ENCODE measurements around the gene FBXW7. TPM values are rescaled to one million over a fixed set of nuclear protein-coding genes. Genes with fewer than 3 reads are reported as not detected.

Gene FBXW7
- total RNA-seq, 1 donor from 2014 or later, result 21.0 TPM

- peaks cover 11% of the 10 kb centered on the region for H3K4me1 Mint-ChIP-seq (ENCODE audit: unreplicated experiment)
- no peaks in the 10 kb centered on the region for H3K27me3 Mint-ChIP-seq (ENCODE audit: unreplicated experiment)
- TF ChIP-seq CTCF (IDR thresholded peaks at IDR 0.05), result no peak
These were observed 155.0 kb downstream of the FBXW7 start for GRCh38 chr4:152380919-152381318.

GRCh38 chr4:152380185-152380584, 155.7 kb downstream of the FBXW7 start:
- Mint-ChIP-seq H3K27me3 (ENCODE audit: unreplicated experiment) (no peaks in the 10 kb centered on the region), H3K4me3 (ENCODE audit: unreplicated experiment) (no peak overlapping the region), H3K27ac (ENCODE audit: unreplicated experiment) (no peak overlapping the region), H3K36me3 (ENCODE audit: unreplicated experiment) (no peaks in the 10 kb centered on the region), H3K4me1 (ENCODE audit: unreplicated experiment) (peaks cover 11% of the 10 kb centered on the region), H3K9me3 (ENCODE audit: unreplicated experiment) (no peaks in the 10 kb centered on the region)
- no peak for DNase-seq (ENCODE audit: extremely low spot score, unreplicated experiment)
- no peak for TF ChIP-seq CTCF (IDR thresholded peaks at IDR 0.05)

More at GRCh38 chr4:152380919-152381318, 155.0 kb downstream of the FBXW7 start:
- H3K27ac Mint-ChIP-seq (ENCODE audit: unreplicated experiment), result no peak overlapping the region
- no peaks in the 10 kb centered on the region for H3K9me3 Mint-ChIP-seq (ENCODE audit: unreplicated experiment)
- H3K36me3 Mint-ChIP-seq (ENCODE audit: unreplicated experiment), result no peaks in the 10 kb centered on the region
- H3K4me3 Mint-ChIP-seq (ENCODE audit: unreplicated experiment), result no peak overlapping the region
- no peak for DNase-seq (ENCODE audit: extremely low spot score, unreplicated experiment)

DNA sequence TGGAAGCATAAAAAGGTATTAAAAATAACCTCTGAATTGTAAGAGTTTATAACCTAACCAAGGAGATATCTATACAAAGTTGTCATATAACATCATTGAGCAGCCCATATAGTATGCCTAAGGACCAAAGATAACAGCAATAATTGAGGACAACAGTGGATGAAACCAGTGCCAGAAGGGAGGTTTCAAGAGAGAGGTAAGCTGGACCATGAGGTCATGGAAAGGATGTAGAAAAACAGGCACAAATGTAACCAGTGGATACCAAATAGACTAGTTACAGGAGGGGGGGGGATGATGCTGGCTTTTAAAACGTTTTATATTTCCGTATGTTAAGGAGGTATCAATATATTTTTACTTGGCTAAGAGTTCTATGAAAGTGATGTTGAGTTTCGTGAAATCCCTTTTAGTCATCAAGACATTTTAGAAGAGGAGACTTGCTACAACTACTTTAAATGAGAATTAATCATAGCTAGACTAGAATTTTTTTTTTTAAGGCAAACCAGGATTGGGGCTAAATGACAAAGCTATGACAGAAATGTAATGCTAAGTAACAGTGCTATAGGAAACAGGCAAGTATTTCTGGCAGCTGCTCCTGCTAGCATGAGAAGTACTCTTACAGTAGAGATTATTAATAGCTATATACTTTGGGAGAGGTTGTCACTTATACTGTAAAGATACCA, 161.1 kb downstream of the FBXW7 start:
- no peaks in the 10 kb centered on the region for H3K9me3 Mint-ChIP-seq (ENCODE audit: unreplicated experiment)
- no peak overlapping the region for H3K4me3 Mint-ChIP-seq (ENCODE audit: unreplicated experiment)

DNA sequence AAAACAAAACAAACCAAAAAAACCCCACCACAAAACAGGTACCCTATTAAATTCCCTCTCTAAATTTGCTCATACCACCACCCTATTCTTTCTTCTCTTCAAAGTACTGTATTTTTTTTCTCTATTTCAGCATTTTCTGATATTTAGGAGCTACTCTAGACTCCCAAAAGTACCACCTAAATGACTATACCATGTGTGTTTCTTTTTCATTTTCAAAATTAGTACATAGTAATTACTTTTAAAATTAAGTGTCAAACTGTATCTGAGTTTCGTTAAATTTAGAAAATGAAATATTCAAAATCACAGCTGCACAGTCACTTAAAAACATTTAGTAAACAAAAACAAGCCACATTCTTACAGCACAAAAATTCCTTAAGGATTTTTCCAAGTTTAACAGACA, 161.7 kb downstream of the FBXW7 start:
- H3K27ac Mint-ChIP-seq (ENCODE audit: unreplicated experiment), result no peak overlapping the region
- no peaks in the 10 kb centered on the region for H3K27me3 Mint-ChIP-seq (ENCODE audit: unreplicated experiment)
- H3K9me3 Mint-ChIP-seq (ENCODE audit: unreplicated experiment), result no peaks in the 10 kb centered on the region
- no peak overlapping the region for H3K4me3 Mint-ChIP-seq (ENCODE audit: unreplicated experiment)
- TF ChIP-seq CTCF (IDR thresholded peaks at IDR 0.05), result no peak
- H3K4me1 Mint-ChIP-seq (ENCODE audit: unreplicated experiment), result no peaks in the 10 kb centered on the region
- no peak for DNase-seq (ENCODE audit: extremely low spot score, unreplicated experiment)
- no peaks in the 10 kb centered on the region for H3K36me3 Mint-ChIP-seq (ENCODE audit: unreplicated experiment)

More for the DNA sequence above, 161.1 kb downstream of the FBXW7 start:
- Mint-ChIP-seq H3K27me3 (ENCODE audit: unreplicated experiment) (no peaks in the 10 kb centered on the region), H3K36me3 (ENCODE audit: unreplicated experiment) (no peaks in the 10 kb centered on the region), H3K4me1 (ENCODE audit: unreplicated experiment) (no peaks in the 10 kb centered on the region), H3K27ac (ENCODE audit: unreplicated experiment) (no peak overlapping the region)
- no peak for DNase-seq (ENCODE audit: extremely low spot score, unreplicated experiment)
- no peak for TF ChIP-seq CTCF (IDR thresholded peaks at IDR 0.05)

GRCh38 chr4:152372444-152372843, 163.4 kb downstream of the FBXW7 start:
- Mint-ChIP-seq H3K27ac (ENCODE audit: unreplicated experiment) (no peak overlapping the region), H3K4me1 (ENCODE audit: unreplicated experiment) (no peaks in the 10 kb centered on the region), H3K9me3 (ENCODE audit: unreplicated experiment) (no peaks in the 10 kb centered on the region), H3K27me3 (ENCODE audit: unreplicated experiment) (no peaks in the 10 kb centered on the region), H3K36me3 (ENCODE audit: unreplicated experiment) (no peaks in the 10 kb centered on the region), H3K4me3 (ENCODE audit: unreplicated experiment) (no peak overlapping the region)
- DNase-seq (ENCODE audit: extremely low spot score, unreplicated experiment), result no peak
- TF ChIP-seq CTCF (IDR thresholded peaks at IDR 0.05), result no peak

All from osteocyte (in vitro differentiated cells).